Activated CD4-positive, alpha-beta T cell treated with anti-CD3 and anti-CD28 coated beads, Interleukin-2, amount 50 U/mL, for 24 hours (primary cell): ENCODE measurements around the gene OMD.

ENCODE experiments used
- DNase-seq, 2 donors: peaks; one replicate each; pipeline ENCODE4 v3.0.0-alpha.2; 2020; ENCODE audit warnings: low read depth in 1 of 2, low spot score in 1 of 2

Gene OMD

DNA sequence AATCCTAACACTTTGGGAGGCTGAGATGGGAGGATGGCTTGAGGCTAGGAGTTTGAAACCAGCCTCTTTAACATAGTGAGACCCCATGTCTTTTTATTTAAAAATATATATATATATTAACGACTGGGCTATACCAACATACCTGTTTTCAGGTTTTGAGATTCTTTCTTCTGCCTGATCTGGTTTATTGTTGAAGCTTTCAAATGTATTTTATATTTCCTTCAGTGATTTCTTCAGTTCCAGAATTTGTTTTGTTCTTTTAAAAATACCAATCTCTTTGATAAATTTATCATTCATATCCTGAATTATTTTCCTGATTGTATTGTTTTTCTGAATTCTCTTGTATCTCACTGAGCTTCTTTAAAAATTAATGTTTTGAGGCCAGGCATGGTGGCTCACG lies 51.1 kb downstream of the OMD start:
- DNase-seq, result no peak

DNA sequence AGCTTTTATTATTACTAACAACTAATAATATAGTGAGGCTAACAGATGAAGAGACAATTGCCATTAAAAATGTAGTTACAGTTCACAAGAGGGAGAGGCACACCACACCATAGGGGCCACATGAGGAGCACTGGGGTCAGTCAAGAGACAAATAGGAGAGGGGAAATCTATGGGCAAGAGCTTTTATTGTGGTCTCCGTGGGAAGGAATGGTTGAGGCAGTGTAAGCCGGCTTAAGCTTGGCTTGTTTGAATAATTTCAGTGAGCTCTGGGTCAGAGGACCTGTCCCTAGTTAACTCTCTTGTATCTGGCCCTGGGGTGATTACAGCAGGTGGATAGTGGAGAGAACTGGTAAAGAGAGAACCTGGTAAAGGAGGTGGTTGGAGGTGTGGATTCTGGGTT lies 55.2 kb downstream of the OMD start:
- no peak for DNase-seq
